CD8-positive, alpha-beta memory T cell (primary cell): ENCODE measurements around the gene ANKRD1. TPM values are rescaled to one million over a fixed set of nuclear protein-coding genes. Genes with fewer than 3 reads are reported as not detected.

Experiments used
- polyA plus RNA-seq: library from polyadenylated mRNA; unstranded; fragments of 300-500 nt; fragmentation: Illumina TruSeq; gene quantifications from one replicate; pipeline ENCODE4 v1.2.3, GENCODE V29; 2021
- total RNA-seq, 2 experiments: library from RNA; stranded (reverse); gene quantifications; one replicate each; pipeline ENCODE4 v1.2.3, GENCODE V29; 2021

Gene ANKRD1
- total and polyA plus RNA-seq, 3 experiments from 2014 or later: not detected

Other genes starting within 250 kb of the ANKRD1 start
- not detected for gene HTR7, start 63.0 kb downstream of the ANKRD1 start, total RNA-seq
- not detected for gene HTR7, start 63.0 kb downstream of the ANKRD1 start, polyA plus RNA-seq
- 100 to 1,000 TPM; 123 to 130 TPM for gene RPP30, start 49.1 kb downstream of the ANKRD1 start, total RNA-seq
- 40.3 TPM for gene RPP30, start 49.1 kb downstream of the ANKRD1 start, polyA plus RNA-seq